Measurements from ENCODE around the gene UQCRC2. TPM values are rescaled to one million over a fixed set of nuclear protein-coding genes. Genes with fewer than 3 reads are reported as not detected.

Gene UQCRC2
- total RNA-seq, 1 donor from 2014 or later = 194 TPM

- H3K27me3 Mint-ChIP-seq (ENCODE audit: unreplicated experiment) = no peaks in the 10 kb centered on the region
- DNase-seq (ENCODE audit: low spot score) = no peak
- no peak overlapping the region for H3K27ac Mint-ChIP-seq (ENCODE audit: unreplicated experiment)
- no peak overlapping the region for H3K4me3 Mint-ChIP-seq (ENCODE audit: unreplicated experiment)
- TF ChIP-seq CTCF (IDR thresholded peaks at IDR 0.05; ENCODE audit: unreplicated experiment) = no peak
- no peaks in the 10 kb centered on the region for H3K4me1 Mint-ChIP-seq (ENCODE audit: unreplicated experiment)
- H3K9me3 Mint-ChIP-seq (ENCODE audit: unreplicated experiment) = no peaks in the 10 kb centered on the region
- H3K36me3 Mint-ChIP-seq (ENCODE audit: low read depth, unreplicated experiment) = no peaks in the 10 kb centered on the region
Measured at GRCh38 chr16:21943571-21943970, 9.6 kb upstream of the UQCRC2 start.

DNA sequence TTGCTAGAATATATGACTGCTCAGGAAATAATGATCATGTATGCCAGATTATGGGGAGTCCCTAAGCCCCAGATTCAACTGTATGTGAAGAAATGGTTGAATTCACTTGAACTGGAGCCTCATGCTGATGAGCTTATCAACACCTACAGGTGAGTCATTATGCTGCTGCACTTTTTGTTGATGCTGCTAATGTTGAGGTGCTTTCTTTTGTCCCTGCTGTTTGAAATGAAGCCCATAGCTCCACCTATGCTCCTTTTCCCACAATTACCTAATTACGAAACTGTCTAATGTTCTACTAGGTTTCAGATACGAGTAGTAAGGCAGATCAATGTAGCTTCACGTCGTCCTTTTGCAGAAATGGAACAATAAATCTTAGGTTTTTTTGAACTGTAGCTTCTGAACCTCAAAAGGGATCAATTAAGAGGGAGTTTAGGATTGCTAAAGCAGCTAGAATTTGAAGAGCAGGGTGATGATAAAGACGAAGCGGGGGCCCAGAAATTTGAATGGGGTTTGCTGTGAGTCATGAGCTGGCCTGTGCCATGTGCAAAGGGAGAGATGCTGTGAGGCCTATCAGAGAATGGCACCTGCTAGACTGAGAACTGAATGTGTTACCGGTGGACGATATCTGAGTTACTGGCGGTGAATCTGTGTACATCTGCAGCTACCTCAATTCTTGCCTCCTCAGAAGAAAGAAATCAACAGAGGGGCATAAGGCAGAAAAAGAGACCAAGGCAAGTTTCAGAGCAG is 6.1 kb upstream of the UQCRC2 start:
- no peaks in the 10 kb centered on the region for H3K36me3 Mint-ChIP-seq (ENCODE audit: low read depth, unreplicated experiment)
- H3K9me3 Mint-ChIP-seq (ENCODE audit: unreplicated experiment) = no peaks in the 10 kb centered on the region
- no peak for DNase-seq (ENCODE audit: low spot score)
- H3K4me1 Mint-ChIP-seq (ENCODE audit: unreplicated experiment) = no peaks in the 10 kb centered on the region
- TF ChIP-seq CTCF (IDR thresholded peaks at IDR 0.05; ENCODE audit: unreplicated experiment) = no peak
- H3K27ac Mint-ChIP-seq (ENCODE audit: unreplicated experiment) = no peak overlapping the region
- H3K4me3 Mint-ChIP-seq (ENCODE audit: unreplicated experiment) = no peak overlapping the region
- no peaks in the 10 kb centered on the region for H3K27me3 Mint-ChIP-seq (ENCODE audit: unreplicated experiment)

- no peak for DNase-seq (ENCODE audit: low spot score)
- no peaks in the 10 kb centered on the region for H3K9me3 Mint-ChIP-seq (ENCODE audit: unreplicated experiment)
- no peak overlapping the region for H3K4me3 Mint-ChIP-seq (ENCODE audit: unreplicated experiment)
- H3K27me3 Mint-ChIP-seq (ENCODE audit: unreplicated experiment) = peaks cover 4% of the 10 kb centered on the region
- H3K4me1 Mint-ChIP-seq (ENCODE audit: unreplicated experiment) = peaks cover 18% of the 10 kb centered on the region
- H3K27ac Mint-ChIP-seq (ENCODE audit: unreplicated experiment) = no peak overlapping the region
- no peak for TF ChIP-seq CTCF (IDR thresholded peaks at IDR 0.05; ENCODE audit: unreplicated experiment)
- H3K36me3 Mint-ChIP-seq (ENCODE audit: low read depth, unreplicated experiment) = no peaks in the 10 kb centered on the region
Measured at GRCh38 chr16:21949713-21950260, 3.4 kb upstream of the UQCRC2 start.

DNA sequence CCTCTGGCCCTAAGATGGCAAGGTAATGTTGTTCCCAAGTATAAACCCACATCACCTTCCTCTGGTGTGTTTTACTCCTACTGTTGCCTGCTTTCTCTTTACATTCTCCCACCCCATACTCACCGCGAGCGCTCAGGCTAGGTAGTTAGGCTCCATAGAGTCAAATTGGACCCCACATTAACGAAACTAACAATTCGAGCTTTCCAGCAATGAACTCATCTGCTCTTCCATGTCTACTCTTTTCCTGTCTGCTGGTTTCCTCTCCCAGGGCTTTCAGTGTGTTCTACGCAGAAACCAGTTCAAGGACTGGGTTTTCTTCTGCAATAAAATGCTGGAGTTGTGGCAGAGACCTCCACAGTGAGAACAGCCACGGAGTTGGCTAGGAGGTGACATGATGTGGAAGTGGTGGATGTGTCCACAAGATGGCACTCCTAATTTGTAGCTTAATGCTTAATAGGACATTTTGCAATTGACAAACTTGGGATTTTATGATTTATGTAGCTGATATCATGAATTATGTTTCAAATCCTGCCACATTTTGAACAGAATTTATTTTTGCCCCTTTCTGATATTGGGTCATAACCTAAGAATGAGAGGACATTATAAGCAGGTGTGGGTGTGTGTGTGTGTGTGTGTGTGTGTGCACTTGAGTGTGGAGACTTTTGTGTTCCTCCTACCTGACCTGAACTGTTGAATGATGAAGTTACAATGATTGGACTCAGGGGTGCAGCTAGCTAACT is 2.2 kb upstream of the UQCRC2 start:
- Mint-ChIP-seq H3K9me3 (ENCODE audit: unreplicated experiment) (no peaks in the 10 kb centered on the region), H3K27ac (ENCODE audit: unreplicated experiment) (no peak overlapping the region), H3K4me3 (ENCODE audit: unreplicated experiment) (peak overlapping the region; percentile 73), H3K36me3 (ENCODE audit: low read depth, unreplicated experiment) (no peaks in the 10 kb centered on the region), H3K27me3 (ENCODE audit: unreplicated experiment) (peaks cover 4% of the 10 kb centered on the region), H3K4me1 (ENCODE audit: unreplicated experiment) (peaks cover 18% of the 10 kb centered on the region)
- no peak for DNase-seq (ENCODE audit: low spot score)
- TF ChIP-seq CTCF (IDR thresholded peaks at IDR 0.05; ENCODE audit: unreplicated experiment) = no peak

Data from endothelial cell (in vitro differentiated cells).